GM18520 (cell line): Measurements from ENCODE around the gene RTP4.
"Not testable (repeated sequence)": the region's sequence is repeated elsewhere in the genome, so short reads cannot be mapped to it uniquely, and the experiment has no call there.

Experiments
- ATAC-seq: cut with Tn5 transposase; IDR thresholded peaks from one replicate; pipeline ENCODE4 v1.9.1; 2021; ENCODE audit not compliant: unreplicated experiment

Gene RTP4

GRCh38 chr3:187369089-187369447 lies 883 bp downstream of the RTP4 start:
- no peak for ATAC-seq

- no peak for ATAC-seq
These were observed 1.9 kb downstream of the RTP4 start for GRCh38 chr3:187370051-187370450.

GRCh38 chr3:187375581-187375980 lies 7.4 kb downstream of the RTP4 start:
- no peak for ATAC-seq

GRCh38 chr3:187377842-187378241 lies 9.7 kb downstream of the RTP4 start:
- ATAC-seq, result no peak

- no peak for ATAC-seq
These were observed 14.5 kb downstream of the RTP4 start for GRCh38 chr3:187382609-187383151.

- no peak for ATAC-seq
These were observed 15.1 kb downstream of the RTP4 start for GRCh38 chr3:187383246-187383645.

- ATAC-seq, result no peak
These were observed 17.1 kb downstream of the RTP4 start for GRCh38 chr3:187385296-187385695.

- ATAC-seq, result no peak
These were observed 28.5 kb downstream of the RTP4 start for GRCh38 chr3:187396661-187397060.

- no peak for ATAC-seq
These were observed 30.8 kb downstream of the RTP4 start for GRCh38 chr3:187398955-187399354.

GRCh38 chr3:187400756-187401155 lies 32.6 kb downstream of the RTP4 start:
- no peak for ATAC-seq

GRCh38 chr3:187401856-187402255 lies 33.7 kb downstream of the RTP4 start:
- ATAC-seq, result no peak

- ATAC-seq, result no peak
These were observed 35.6 kb downstream of the RTP4 start for GRCh38 chr3:187403768-187404288.

GRCh38 chr3:187406927-187407326 lies 38.7 kb downstream of the RTP4 start:
- no peak for ATAC-seq

- ATAC-seq, result not testable (repeated sequence)
These were observed 44.0 kb downstream of the RTP4 start for GRCh38 chr3:187411991-187412781.
